Activated CD8-positive, alpha-beta memory T cell treated with anti-CD3 and anti-CD28 coated beads, Interleukin-2, amount 50 U/mL, for 48 hours (primary cell): Measurements from ENCODE around the gene SPOCK1.

Source experiments
- DNase-seq: peaks from one replicate; pipeline ENCODE4 v3.0.0-alpha.2; 2020

The SPOCK1 gene

GRCh38 chr5:137216976-137217598 is 282.0 kb downstream of the SPOCK1 start:
- DNase-seq = no peak

GRCh38 chr5:137215780-137216179 is 283.3 kb downstream of the SPOCK1 start:
- DNase-seq = no peak

DNA sequence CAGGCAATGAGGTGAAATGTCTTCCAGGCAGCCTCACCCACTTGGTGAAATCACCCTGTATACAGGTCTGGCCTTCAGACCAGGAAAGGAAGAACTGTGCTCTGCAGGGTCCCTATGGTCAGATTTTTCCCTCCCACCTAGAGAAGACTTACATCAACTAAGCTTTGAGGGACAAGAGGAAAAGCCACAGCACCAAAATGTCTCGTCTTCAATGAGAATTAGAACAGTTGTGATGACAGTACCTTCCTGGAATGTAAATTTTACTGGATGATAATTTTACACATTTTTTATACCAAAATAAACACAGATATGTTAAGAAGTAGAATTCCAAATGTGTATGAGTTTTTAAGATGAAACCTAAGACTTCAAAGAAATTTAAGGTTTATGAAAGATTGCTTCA is 283.9 kb downstream of the SPOCK1 start:
- no peak for DNase-seq

DNA sequence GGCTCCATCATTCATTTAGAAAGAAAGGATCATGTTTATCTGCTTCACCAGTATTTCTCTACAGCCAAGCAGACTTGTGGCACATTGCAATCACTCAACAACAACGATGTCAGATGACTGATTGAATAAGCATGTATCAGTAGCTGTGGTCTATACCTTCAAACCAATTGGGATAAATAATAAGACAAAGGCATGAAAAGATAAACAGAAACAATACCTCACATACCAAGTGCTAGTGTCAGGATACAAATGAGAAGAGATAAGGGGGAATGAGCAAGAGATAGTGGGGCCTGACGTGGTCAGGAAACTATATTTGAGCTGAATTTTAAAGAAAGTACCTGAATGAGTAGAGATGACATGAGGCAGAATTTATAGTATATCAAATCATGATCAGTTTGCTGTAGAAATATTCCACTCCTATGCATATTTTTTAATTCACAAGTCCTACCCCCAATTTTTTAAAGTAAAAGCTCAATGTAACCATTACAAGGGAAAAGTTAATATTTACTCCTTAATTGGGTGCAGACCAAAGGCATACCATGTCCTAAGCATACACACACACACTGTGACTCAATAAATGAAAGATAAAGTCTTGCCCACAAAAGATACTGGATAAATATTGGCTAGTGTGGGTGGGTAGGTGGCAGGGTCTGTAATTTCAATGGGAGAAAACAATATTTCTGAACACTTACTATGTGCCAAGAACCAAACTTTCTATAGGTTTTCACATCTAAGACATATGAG is 284.5 kb downstream of the SPOCK1 start:
- no peak for DNase-seq

GRCh38 chr5:137212471-137212870 is 286.7 kb downstream of the SPOCK1 start:
- no peak for DNase-seq

DNA sequence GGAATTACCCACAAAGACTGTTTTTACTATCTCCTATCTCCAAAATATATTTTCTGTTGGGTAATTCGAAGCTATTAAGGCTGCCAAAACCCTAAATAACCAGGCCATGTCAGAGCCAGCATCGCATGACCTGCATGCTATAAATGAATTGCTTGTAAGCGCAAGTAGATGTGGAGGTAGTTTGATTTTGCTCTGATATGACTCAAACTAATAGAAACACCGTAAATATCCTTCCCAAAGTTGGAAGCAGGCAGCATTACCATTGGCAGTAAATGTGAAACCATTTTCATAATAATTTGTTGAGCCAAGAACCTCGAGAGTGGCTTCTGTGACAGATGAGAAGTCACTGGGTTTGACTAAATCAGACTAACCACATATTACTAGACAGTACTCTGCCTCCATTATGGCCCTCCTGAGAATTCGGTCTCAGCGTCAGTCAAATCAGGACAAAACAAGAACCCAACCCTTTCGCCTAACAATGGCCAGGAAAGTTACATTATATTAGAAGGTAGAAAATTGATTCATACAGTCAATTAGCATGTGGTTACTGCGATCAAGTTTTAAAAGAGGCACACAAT is 289.8 kb downstream of the SPOCK1 start:
- DNase-seq = no peak

DNA sequence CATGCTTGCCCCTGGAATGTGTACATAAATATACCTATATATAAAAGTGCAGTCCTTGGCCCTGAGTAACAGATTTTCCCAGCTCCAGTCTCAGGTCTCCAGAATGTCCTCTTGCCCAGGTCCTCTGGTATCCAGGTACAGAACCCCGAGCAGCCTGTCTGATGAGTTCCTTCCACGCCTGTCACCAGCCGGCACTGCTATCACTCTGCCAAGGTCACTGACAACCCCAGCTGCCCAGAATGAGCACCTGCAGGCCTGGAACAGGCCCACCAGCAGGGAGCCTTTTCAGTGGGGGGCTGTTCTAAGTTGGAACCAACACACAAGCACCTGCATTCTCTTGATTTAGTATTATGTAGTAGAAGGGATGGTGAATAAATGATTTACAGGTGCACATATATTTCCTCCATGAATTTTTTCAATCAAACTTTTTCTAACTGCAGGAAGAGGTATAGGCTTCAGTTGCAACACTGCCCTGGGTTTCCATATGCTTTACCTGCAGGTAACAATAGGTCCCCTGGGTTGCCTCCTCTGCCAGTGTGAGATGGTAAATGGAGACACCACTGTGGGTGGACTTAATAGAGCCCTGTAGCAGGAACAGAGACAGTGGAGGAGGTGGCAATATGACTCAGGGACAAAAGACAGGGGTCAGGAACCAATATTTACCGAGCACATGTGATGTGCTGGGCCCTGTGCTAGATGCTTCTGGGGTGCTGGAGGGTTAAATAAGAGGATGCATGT is 291.9 kb downstream of the SPOCK1 start:
- no peak for DNase-seq

DNA sequence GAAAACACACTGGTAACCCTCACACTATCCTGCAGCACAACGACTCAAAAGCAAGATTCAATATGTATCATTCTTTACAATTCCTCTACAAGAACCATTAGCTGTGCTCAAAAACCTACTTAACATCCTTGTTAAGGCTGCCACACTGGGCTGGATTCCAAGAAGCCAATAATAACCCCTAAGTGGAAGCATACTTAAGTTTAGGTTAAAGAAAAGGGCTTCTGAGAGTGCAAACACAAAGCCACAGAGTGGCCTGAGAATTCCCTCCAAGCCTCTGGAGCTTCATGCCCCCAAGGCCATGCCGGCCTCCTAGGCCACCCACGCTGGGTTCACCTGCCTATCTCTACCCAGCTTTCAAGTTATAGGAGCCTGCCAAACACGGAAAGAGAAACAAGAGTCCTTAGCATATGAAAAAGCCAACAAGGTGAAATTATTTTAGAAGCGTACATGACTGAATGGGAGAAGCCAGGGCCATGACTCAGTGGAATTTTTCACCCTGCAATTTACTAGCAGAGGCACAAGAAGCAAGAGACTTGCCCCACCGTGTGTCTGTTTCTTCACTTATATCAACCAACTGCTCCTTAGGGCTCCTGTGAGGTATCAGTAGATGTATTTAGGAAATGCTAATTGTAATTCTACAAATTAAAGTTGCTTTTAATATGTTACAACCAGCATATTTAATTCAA is 293.0 kb downstream of the SPOCK1 start:
- no peak for DNase-seq

GRCh38 chr5:137205231-137206027 is 293.7 kb downstream of the SPOCK1 start:
- DNase-seq = no peak

GRCh38 chr5:137203011-137203632 is 296.0 kb downstream of the SPOCK1 start:
- DNase-seq = no peak

GRCh38 chr5:137201876-137202275 is 297.2 kb downstream of the SPOCK1 start:
- no peak for DNase-seq

DNA sequence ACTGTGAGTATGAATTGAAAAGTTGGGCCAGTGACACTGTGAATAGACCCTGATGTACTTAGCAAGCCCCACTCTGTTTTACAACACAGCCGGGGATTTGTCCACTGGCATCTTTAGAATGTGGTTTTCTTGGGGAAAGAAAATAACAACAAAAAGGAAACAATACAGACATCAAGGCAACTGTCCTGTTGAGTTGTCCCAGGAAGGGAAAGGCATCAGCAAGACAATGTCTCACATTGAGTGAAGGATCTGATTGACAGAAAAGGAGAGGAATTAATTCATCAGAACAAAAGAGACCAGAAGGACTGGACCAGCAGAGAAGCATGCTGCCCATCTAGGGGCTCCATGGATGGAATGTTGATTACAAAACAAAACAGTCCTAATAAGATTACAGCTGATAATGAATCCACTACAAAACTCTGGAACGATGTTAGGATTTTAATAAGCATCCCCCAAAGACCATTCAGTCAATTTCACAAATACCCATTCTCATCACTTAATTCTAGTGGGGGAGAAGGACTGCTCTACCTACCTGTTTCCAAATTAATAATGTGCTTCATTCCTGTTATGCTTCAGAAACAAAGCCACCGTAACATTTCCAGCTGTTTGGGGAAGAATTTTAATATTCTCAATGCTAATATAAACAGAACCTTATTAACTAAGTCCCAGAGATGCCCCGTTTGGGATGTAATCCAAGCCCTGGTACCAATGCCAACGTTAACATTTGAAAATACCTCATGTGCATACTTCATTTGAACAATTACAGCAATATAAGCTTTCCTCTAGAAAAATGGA is 298.0 kb downstream of the SPOCK1 start:
- DNase-seq = no peak

- DNase-seq = no peak
Observed at GRCh38 chr5:137199966-137200365, 299.2 kb downstream of the SPOCK1 start.

GRCh38 chr5:137199201-137199600 is 299.9 kb downstream of the SPOCK1 start:
- DNase-seq = no peak

DNA sequence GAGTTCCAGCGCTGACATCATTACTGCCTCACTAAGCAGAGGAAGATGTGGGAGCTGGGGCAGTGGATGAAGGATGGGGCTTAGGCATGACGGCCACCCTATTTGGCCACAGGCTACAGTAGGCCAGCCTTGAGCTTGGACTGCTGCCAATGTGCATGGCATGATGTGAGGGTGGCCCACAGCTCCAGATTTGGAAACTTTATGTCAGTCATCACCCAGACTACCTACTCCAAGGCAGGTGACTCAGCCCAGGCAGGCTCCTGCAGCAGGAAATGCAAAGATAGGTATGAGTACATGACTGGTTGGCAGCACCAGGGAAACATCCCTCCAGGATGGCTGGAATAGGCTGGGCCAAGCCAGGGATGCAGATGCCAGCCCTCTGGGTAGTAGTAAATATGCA is 303.6 kb downstream of the SPOCK1 start:
- DNase-seq = no peak

DNA sequence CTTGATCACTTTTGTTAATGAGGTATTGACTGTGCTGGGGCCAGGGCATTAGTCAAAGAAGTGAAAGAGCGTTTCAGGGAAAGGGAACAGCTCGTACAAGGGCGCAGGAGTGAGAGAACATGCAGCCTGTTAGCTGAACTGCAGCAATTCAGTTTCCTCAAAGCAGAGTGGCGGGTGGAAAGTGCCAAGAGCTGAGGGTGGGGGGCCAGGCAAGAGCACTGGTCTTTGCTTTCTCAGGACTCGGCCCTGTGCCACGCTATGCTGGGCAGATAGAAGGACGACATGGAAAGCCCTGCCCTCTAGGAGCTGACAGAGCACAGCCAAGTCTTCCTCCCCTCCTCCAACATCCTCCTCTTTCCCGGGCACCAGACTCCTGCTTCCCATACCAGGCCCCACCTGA is 304.8 kb downstream of the SPOCK1 start:
- DNase-seq = no peak

- no peak for DNase-seq
Observed at GRCh38 chr5:137192293-137192743, 306.8 kb downstream of the SPOCK1 start.

GRCh38 chr5:137191179-137191578 is 307.9 kb downstream of the SPOCK1 start:
- DNase-seq = no peak

DNA sequence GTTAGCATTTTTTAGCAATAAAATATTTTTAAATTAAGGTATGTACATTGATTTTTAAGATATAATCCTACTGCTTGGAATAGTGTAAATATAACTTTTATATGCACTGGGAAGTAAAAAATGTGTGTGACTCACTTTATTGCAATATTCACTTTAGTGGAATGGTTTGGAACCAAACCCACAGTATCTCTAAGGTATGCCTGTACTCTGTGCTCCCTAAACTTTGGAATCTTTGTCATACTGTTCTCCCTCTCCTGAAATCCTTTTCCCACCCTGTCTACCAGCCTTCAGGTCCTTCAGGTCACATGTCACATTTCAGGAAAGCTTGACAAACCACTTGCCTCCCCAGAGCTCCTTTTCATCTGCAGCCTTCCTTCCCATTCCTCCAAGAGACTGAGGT is 308.7 kb downstream of the SPOCK1 start:
- no peak for DNase-seq

GRCh38 chr5:137190031-137190430 is 309.1 kb downstream of the SPOCK1 start:
- DNase-seq = no peak

DNA sequence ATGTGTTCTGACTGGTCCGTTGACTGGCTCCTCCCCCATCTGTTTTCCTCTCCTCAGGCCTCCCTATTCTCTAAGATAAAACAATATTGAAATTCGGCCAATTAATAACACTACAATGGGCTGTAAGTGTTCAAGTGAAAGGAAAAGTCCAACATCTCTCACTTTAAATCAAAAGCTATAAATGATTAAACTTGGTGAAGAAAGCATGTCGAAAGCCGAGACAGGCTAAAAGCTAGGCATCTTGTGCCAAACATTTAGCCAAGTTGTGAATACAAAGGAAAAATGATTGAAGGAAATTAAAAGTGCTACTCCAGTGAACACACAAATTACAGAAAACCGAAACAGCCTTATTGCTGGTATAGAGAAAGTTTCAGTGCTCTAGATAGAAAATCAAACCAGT is 310.6 kb downstream of the SPOCK1 start:
- DNase-seq = no peak
